HepG2 (cell line): Measurements from ENCODE around the gene MYO7B. TPM values are rescaled to one million over a fixed set of nuclear protein-coding genes. Genes with fewer than 3 reads are reported as not detected.

Experiments used
- ATAC-seq: fragments of 200-7000 bp; cut with Tn5 transposase; 3 replicates; pipeline ENCODE4 v1.9.1; 2020; ENCODE audit warnings: mild to moderate bottlenecking, moderate library complexity
- BruUV-seq: library from RNA; stranded (reverse); fragments of 400-500 nt; replicated peaks from 2 replicates; lab custom pipeline; 2021; lab: Mats Ljungman, UMichigan
- CTCF ChIA-PET: fragments of 300-600 bp; formaldehyde crosslinking; extraction: SDS; loops from one replicate; lab custom pipeline; 2021; ENCODE audit warnings: low total read pairs, inconsistent platforms, low intra/inter-chr PET ratio; lab: Yijun Ruan, JAX
- POLR2A ChIA-PET: fragments of 350-600 bp; sonication (Branson Sonifier 250); formaldehyde crosslinking; loops from one replicate; lab custom pipeline; 2020; ENCODE audit warnings: antibody characterized with exemption, inconsistent platforms; lab: Yijun Ruan, JAX
- DNase-seq: peaks from one replicate; pipeline ENCODE4 v3.0.0-alpha.2; 2015; ENCODE audit warnings: low spot score
- FAIRE-seq: peaks from 3 replicates; lab custom pipeline; 2011; peaks lifted over from hg19 to GRCh38; lab: Jason Lieb, UNC
- H2AFZ ChIP-seq: one replicate; pipeline ENCODE4 v1.6.1; 2011; ENCODE audit warnings: low read length, inconsistent platforms
- H3K27ac ChIP-seq: fragments of 300-600 bp; 3 replicates; pipeline ENCODE4 v1.8.0; 2011; ENCODE audit warnings: mixed run types, mild to moderate bottlenecking, mixed read lengths, low read length, inconsistent platforms; ENCODE audit not compliant: insufficient read depth; ENCODE audit errors: extremely low read length
- H3K27me3 ChIP-seq, 2 experiments: fragments of 200-600 bp in 1 of 2; 2 replicates in 1 of 2; 3 replicates in 1 of 2; pipeline versions ENCODE4 v1.6.0 to v1.8.0; 2011; ENCODE audit warnings: low read length in 2 of 2, mild to moderate bottlenecking in 2 of 2, moderate library complexity in 2 of 2, inconsistent platforms in 1 of 2; ENCODE audit not compliant: insufficient read depth in 2 of 2, control insufficient read depth in 1 of 2
- H3K36me3 ChIP-seq, 2 experiments: fragments of 200-600 bp in 1 of 2; replicated peaks in 1 of 2; 2 replicates in 1 of 2; 3 replicates in 1 of 2; pipeline versions ENCODE4 v1.5.1 to v1.8.0; 2011; ENCODE audit warnings: low read length in 2 of 2, inconsistent platforms in 1 of 2; ENCODE audit not compliant: insufficient read depth in 2 of 2, control insufficient read depth in 1 of 2
- H3K4me1 ChIP-seq: 2 replicates; pipeline ENCODE4 v1.5.1; 2012; ENCODE audit warnings: low read length, inconsistent platforms; ENCODE audit not compliant: insufficient read depth
- H3K4me2 ChIP-seq: 2 replicates; pipeline ENCODE4 v1.6.0; 2011; ENCODE audit warnings: low read depth, low read length, inconsistent platforms
- H3K4me3 ChIP-seq, 3 experiments: fragments of 200-600 bp in 1 of 3; sonication (generic), shearing (Covaris generic) in 1 of 3; replicated peaks in 1 of 3; 2 replicates each; pipeline ENCODE4 v1.5.1; 2011 to 2016; ENCODE audit warnings: low read length in 3 of 3, inconsistent platforms in 2 of 3, low read depth in 2 of 3, mild to moderate bottlenecking in 2 of 3, control low read depth in 1 of 3, mixed read lengths in 1 of 3; ENCODE audit not compliant: insufficient read depth in 1 of 3
- H3K79me2 ChIP-seq: one replicate; pipeline ENCODE4 v1.6.1; 2011; ENCODE audit warnings: low read length, inconsistent platforms; ENCODE audit not compliant: insufficient read depth
- H3K9ac ChIP-seq: 2 replicates; pipeline ENCODE4 v1.6.0; 2011; ENCODE audit warnings: mild to moderate bottlenecking, low read depth, low read length, inconsistent platforms; ENCODE audit not compliant: insufficient read depth
- H3K9me3 ChIP-seq: 2 replicates; pipeline ENCODE4 v1.5.1; 2012; ENCODE audit warnings: mild to moderate bottlenecking, low read length
- H4K20me1 ChIP-seq: 2 replicates; pipeline ENCODE4 v1.6.0; 2011; ENCODE audit warnings: inconsistent platforms, mild to moderate bottlenecking, low read length, moderate library complexity; ENCODE audit not compliant: insufficient read depth
- GABPA ChIP-seq, 2 experiments: IDR thresholded peaks; 2 replicates each; pipeline ENCODE4 v1.6.1; 2011 to 2016; ENCODE audit warnings: low read depth in 2 of 2, low read length in 1 of 2, missing biosample characterization in 1 of 2, missing genetic modification characterization in 1 of 2
- GATAD1 ChIP-seq: IDR thresholded peaks from 2 replicates; pipeline ENCODE4 v1.6.1; 2016; ENCODE audit warnings: missing genetic modification reagents, missing compliant biosample characterization
- RBM39 ChIP-seq: fragments of 200-400 bp; formaldehyde crosslinking; IDR thresholded peaks from one replicate; pipeline ENCODE4 v1.6.1; 2018; ENCODE audit warnings: antibody characterized with exemption, mild to moderate bottlenecking, low read depth, low read length; ENCODE audit not compliant: poor library complexity, severe bottlenecking
- SP140L ChIP-seq: sonication (generic); formaldehyde crosslinking; IDR thresholded peaks from 2 replicates; pipeline ENCODE4 v1.4.0; 2020; ENCODE audit warnings: missing genetic modification reagents, borderline replicate concordance
- U2AF2 ChIP-seq: fragments of 200-400 bp; formaldehyde crosslinking; IDR thresholded peaks from 2 replicates; pipeline ENCODE4 v1.6.1; 2017; ENCODE audit warnings: low read depth, mild to moderate bottlenecking, low read length
- WGBS: methylation state at CpG from one replicate; pipeline ENCODE4 v1.1.6; 2017; ENCODE audit warnings: low lambda C conversion rate; 5-methylcytosine and 5-hydroxymethylcytosine counted together
- in situ Hi-C: cut with HindIII; loops from 2 replicates; pipeline ENCODE4 v1.10.0; 2017; ENCODE audit warnings: low pct_unique_long_range_greater_than_20kb; ENCODE audit not compliant: extremely low pct_ligation_motif_present
- intact Hi-C: fragments of 100-400 bp; cut with micrococcal nuclease; formaldehyde crosslinking; loops from one replicate; pipeline ENCODE4 v1.10.0; 2022; ENCODE audit not compliant: unreplicated experiment
- polyA plus RNA-seq, 8 experiments: library from polyadenylated mRNA; depleted of rRNA in 3 of 8; stranded (reverse) in 7 of 8; unstranded in 1 of 8; fragments of >200 nt; fragmentation: Illumina TruSeq in 4 of 8; extraction: Trizol in 4 of 8; gene quantifications; 2 replicates each; pipeline versions ENCODE4 v1.2.1 to v1.2.3, GENCODE V29; 2011 to 2016; ENCODE audit warnings: low read depth in 4 of 8, missing spikeins in 1 of 8, mixed read lengths in 1 of 8; ENCODE audit not compliant: insufficient read depth in 1 of 8
- total RNA-seq, 5 experiments: library from RNA; depleted of rRNA; stranded (reverse); fragments of >200 nt; fragmentation: Illumina TruSeq; extraction: Trizol; gene quantifications; 2 replicates each; pipeline ENCODE4 v1.2.3, GENCODE V29; 2016; ENCODE audit warnings: low read depth in 1 of 5
- TF ChIP-seq, protein P1 (sequence below): sonication (generic); formaldehyde crosslinking; IDR thresholded peaks from 2 replicates; pipeline ENCODE4 v1.4.0; 2020; ENCODE audit warnings: mild to moderate bottlenecking, missing genetic modification reagents

Gene MYO7B
- total and polyA plus RNA-seq, 2 of the 13 experiments (the other 11 are each of a cell fraction or from before 2014, with no cell fraction given) = not detected

DNA sequence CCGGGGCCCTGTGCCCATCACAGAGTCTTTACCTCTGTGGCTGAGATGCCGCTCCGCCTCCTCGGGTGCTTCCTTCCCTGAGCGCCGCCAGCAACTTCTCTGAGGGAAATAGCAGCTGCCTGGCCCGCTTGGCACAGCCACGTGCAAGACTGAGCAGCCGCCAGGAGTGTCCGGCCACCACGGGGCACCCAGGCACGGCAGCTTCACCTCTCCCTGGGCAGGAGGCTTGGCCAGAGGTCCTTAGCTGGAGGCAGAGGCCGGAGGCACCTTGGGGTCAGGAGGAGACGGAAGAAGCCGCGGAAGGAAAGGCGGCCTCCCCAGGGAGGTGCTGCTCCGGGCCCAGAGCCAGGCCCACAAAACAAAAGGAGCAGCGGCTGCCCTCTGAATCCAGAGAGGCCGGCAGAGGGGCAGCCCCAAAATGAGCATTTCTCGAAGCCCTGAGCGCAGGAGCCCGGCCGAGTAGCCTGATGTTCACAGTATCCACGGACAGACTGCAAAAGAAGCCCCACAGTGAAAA is 145.9 kb downstream of the MYO7B start:
- 56% methylated on average over 17 of the region's 25 CpGs for WGBS
- BruUV-seq = no TSS peak
- Histone ChIP-seq H2AFZ (no peak overlapping the region), H3K4me1 (peaks cover 15% of the 10 kb centered on the region), H3K4me3 (no peak overlapping the region), H3K79me2 (no peaks in the 10 kb centered on the region), H3K4me2 (no peak overlapping the region), H3K27ac (no peak overlapping the region), H3K9me3 (no peaks in the 10 kb centered on the region), H4K20me1 (no peaks in the 10 kb centered on the region; the same call in 1 of the 2 replicates), H3K36me3 (no peaks in the 10 kb centered on the region), H3K27me3 (peaks cover 9 to 68% of the 10 kb centered on the region in 2 experiments), H3K9ac (no peak overlapping the region)
- no peak for FAIRE-seq
- no peak for DNase-seq
- POLR2A ChIA-PET = no interaction called here
- CTCF ChIA-PET = no interaction called here
- no peak for ATAC-seq
- TF ChIP-seq GATAD1 (CRISPR knock-in tag) = no peak
- peak; percentile 35 for TF ChIP-seq RBM39
- intact Hi-C loops (no loop called here), in situ Hi-C loops (no loop called here)

DNA sequence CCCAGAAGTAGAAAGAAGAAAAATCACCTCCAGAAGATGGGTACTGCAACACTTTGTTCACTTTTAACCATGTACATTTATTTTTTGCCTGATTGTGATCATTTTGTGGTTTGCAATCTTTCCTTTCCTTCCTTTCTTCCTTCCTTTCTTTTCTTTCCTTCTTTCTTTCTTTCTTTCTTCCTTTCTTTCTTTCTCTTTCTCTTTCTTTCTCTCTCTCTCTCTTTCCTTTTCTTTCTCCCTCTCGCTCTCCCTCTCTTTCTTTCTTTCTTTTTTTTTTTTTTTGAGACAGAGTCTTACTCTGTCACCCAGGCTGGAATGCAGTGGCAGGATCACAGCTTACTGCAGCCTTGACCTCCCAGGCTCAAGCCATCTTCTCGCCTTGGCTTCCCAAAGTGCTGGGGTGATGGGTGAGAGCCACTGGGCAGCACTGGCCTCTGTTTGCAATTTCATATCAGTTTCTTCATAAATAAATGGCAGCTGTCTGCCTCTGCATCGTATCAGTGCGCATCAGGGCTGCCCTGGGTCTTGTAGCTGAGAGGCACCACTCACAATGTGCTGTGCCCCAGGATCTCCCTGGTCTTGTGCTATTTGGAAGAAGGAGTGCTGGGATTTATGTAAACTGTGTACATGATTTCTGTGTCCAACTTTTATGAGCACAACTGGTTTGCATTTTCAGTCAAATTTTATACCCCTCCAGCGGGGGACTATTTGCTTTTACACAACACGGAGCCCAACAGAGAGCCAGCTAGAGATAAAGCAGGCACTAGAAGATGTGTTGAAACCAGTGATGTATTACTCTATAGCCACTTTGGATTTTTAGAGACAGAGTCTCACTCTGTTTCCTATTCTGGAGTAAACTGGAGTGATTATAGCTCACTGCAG is 146.7 kb downstream of the MYO7B start:
- Histone ChIP-seq H2AFZ (no peak overlapping the region), H4K20me1 (no peaks in the 10 kb centered on the region; the same call in 1 of the 2 replicates), H3K36me3 (no peaks in the 10 kb centered on the region), H3K27me3 (peaks cover 9 to 65% of the 10 kb centered on the region in 2 experiments), H3K4me1 (peaks cover 15% of the 10 kb centered on the region), H3K79me2 (no peaks in the 10 kb centered on the region), H3K4me2 (no peak overlapping the region), H3K9me3 (no peaks in the 10 kb centered on the region), H3K27ac (no peak overlapping the region), H3K9ac (no peak overlapping the region), H3K4me3 (no peak overlapping the region)
- ATAC-seq = no peak
- intact Hi-C loops = no loop called here
- in situ Hi-C loops = no loop called here
- no TSS peak for BruUV-seq
- 34% methylated on average over 6 of the region's 6 CpGs for WGBS
- ChIA-PET CTCF (no interaction called here), POLR2A (no interaction called here)
- no peak for FAIRE-seq
- no peak for DNase-seq
- TF ChIP-seq U2AF2 (peak; percentile 76; the same call in 1 of the 2 replicates), GABPA (IDR thresholded peaks at IDR 0.05; ENCODE audit: low read depth, low read length) (no peak), GABPA (CRISPR knock-in tag; IDR thresholded peaks at IDR 0.05; ENCODE audit: low read depth) (no peak), SP140L (CRISPR knock-in tag) (no peak)
- TF ChIP-seq, protein P1, sequence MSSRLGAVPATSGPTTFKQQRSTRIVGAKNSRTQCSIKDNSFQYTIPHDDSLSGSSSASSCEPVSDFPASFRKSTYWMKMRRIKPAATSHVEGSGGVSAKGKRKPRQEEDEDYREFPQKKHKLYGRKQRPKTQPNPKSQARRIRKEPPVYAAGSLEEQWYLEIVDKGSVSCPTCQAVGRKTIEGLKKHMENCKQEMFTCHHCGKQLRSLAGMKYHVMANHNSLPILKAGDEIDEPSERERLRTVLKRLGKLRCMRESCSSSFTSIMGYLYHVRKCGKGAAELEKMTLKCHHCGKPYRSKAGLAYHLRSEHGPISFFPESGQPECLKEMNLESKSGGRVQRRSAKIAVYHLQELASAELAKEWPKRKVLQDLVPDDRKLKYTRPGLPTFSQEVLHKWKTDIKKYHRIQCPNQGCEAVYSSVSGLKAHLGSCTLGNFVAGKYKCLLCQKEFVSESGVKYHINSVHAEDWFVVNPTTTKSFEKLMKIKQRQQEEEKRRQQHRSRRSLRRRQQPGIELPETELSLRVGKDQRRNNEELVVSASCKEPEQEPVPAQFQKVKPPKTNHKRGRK = 0 out of 2 replicates have a peak, but pooled peaks have one; percentile 35
